Fibroblast of lung (primary cell): ENCODE measurements around the gene ROBO1.

Experiments used
- CTCF ChIP-seq, 2 donors: IDR thresholded peaks in 1 of 2; conservative IDR thresholded peaks in 1 of 2; 1 replicate in 1 of 2; 2 replicates in 1 of 2; pipeline ENCODE4 v1.5.1; 2011 to 2012; ENCODE audit warnings: low read length in 2 of 2, control low read depth in 1 of 2, inconsistent platforms in 1 of 2, low read depth in 1 of 2, mild to moderate bottlenecking in 1 of 2
- EZH2 ChIP-seq: IDR thresholded peaks from 2 replicates; pipeline ENCODE4 v1.5.1; 2012; ENCODE audit warnings: low read length, control low read depth, mild to moderate bottlenecking; ENCODE audit errors: missing control alignments

GRCh38 chr3:78986416-78987101 lies 781.2 kb downstream of the ROBO1 start:
- TF ChIP-seq CTCF (conservative IDR thresholded peaks at IDR 0.05 in 1 of 2, IDR thresholded peaks at IDR 0.05 in 1 of 2; ENCODE audit: low read depth in 1 of 2, low read length in 2 of 2) (no peak), EZH2 (no peak)
